Immature natural killer cell (primary cell): ENCODE data around the gene PAOX. TPM values are rescaled to one million over a fixed set of nuclear protein-coding genes. Genes with fewer than 3 reads are reported as not detected.
A peak's percentile ranks its signal among the peaks of the same experiment; 100 is the strongest.
"Not testable (repeated sequence)": the region's sequence is repeated elsewhere in the genome, so short reads cannot be mapped to it uniquely, and the experiment has no call there.

Experiments
- DNase-seq, 3 donors: peaks; one replicate each; pipeline ENCODE4 v3.0.0; 2022; ENCODE audit warnings: mixed read lengths in 1 of 3
- H3K27ac Mint-ChIP-seq, 6 donors: one replicate each; pipeline ENCODE4 v1.8.0; 2020; ENCODE audit warnings: mixed read lengths in 6 of 6, mild to moderate bottlenecking in 5 of 6, inconsistent platforms in 4 of 6, moderate library complexity in 3 of 6
- H3K27me3 Mint-ChIP-seq, 3 donors: one replicate each; pipeline ENCODE4 v1.8.0; 2020 to 2021; ENCODE audit warnings: low read depth in 3 of 3, mild to moderate bottlenecking in 3 of 3, mixed read lengths in 3 of 3, moderate library complexity in 3 of 3, inconsistent platforms in 1 of 3
- H3K36me3 Mint-ChIP-seq, 3 donors: one replicate each; pipeline ENCODE4 v1.8.0; 2020; ENCODE audit warnings: mixed read lengths in 3 of 3, inconsistent platforms in 2 of 3, mild to moderate bottlenecking in 2 of 3
- H3K4me1 Mint-ChIP-seq, 2 donors: one replicate each; pipeline ENCODE4 v1.8.0; 2020; ENCODE audit warnings: inconsistent platforms in 2 of 2, mild to moderate bottlenecking in 2 of 2, mixed read lengths in 2 of 2, moderate library complexity in 1 of 2
- H3K4me3 Mint-ChIP-seq, 5 donors: one replicate each; pipeline ENCODE4 v1.8.0; 2020; ENCODE audit warnings: mild to moderate bottlenecking in 5 of 5, mixed read lengths in 5 of 5, inconsistent platforms in 3 of 5, moderate library complexity in 3 of 5
- H3K9me3 Mint-ChIP-seq, 6 donors: one replicate each; pipeline ENCODE4 v1.8.0; 2020; ENCODE audit warnings: mild to moderate bottlenecking in 6 of 6, mixed read lengths in 6 of 6, inconsistent platforms in 4 of 6, moderate library complexity in 3 of 6
- polyA plus RNA-seq, 3 donors: library from polyadenylated mRNA; unstranded; fragments of 300-500 nt; fragmentation: Illumina TruSeq; gene quantifications; one replicate each; pipeline ENCODE4 v1.2.3, GENCODE V29; 2021

PAOX gene
- polyA plus RNA-seq, 3 donors from 2014 or later = 10.5 to 13.0 (median 11.0) TPM

DNA sequence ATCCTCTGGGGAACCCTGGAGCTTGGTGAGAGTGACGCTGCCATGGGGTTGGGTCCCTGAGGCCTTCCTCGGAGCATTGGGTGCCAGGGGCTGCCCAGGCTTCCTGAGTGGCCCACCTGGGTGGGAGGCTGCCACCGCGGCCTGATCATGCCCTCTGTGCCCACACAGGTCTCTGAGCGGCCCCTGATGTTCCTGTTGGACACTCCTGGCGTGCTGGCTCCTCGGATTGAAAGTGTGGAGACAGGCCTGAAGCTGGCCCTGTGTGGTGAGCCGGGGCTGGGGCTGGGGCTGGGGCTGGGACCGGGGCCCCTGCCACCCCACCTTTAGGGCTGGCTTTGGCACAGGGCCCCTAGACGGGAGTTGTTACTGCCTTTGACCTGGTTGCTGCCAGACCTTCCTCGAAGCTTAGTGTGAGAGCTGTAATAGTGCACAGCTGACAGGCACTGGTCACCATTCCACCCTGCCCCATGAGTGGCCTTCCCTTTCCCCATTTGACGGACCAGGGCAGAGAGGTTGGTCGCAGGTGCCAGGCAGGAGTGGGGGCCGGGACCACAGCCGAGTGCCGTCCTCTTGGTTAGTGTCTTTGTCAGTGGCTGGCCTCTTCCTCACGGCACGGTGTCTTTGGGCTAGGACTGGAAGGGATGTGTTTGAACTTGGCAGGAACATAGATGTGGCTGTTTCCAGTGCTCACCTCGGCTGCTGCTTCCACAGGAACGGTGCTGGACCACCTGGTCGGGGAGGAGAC, 23.1 kb downstream of the PAOX start:
- no peak for DNase-seq
- peaks cover 7 to 48% (median 25%) of the 10 kb centered on the region in 3 donors for H3K36me3 Mint-ChIP-seq
- H3K4me1 Mint-ChIP-seq = peaks cover 37 to 50% of the 10 kb centered on the region in 2 donors
- peaks cover 0 to 3% (median 2%) of the 10 kb centered on the region in 3 donors for H3K27me3 Mint-ChIP-seq
- peak overlapping the region in 2 of 5 donors; percentile 54 to 58 for H3K4me3 Mint-ChIP-seq
- no peaks in the 10 kb centered on the region for H3K9me3 Mint-ChIP-seq
- H3K27ac Mint-ChIP-seq = peak overlapping the region in 4 of 6 donors; percentile 66 to 90 (median 82)

GRCh38 chr10:133403359-133403758, 24.3 kb downstream of the PAOX start:
- Mint-ChIP-seq H3K4me3 (peak overlapping the region in 1 of 5 donors; percentile 7), H3K4me1 (peaks cover 45 to 47% of the 10 kb centered on the region in 2 donors), H3K36me3 (peaks cover 15 to 50% (median 29%) of the 10 kb centered on the region in 3 donors), H3K9me3 (no peaks in the 10 kb centered on the region), H3K27me3 (peaks cover 0 to 3% (median 2%) of the 10 kb centered on the region in 3 donors), H3K27ac (peak overlapping the region in 2 of 6 donors; percentile 50 to 53)
- DNase-seq = no peak

- H3K4me1 Mint-ChIP-seq = peaks cover 49 to 50% of the 10 kb centered on the region in 2 donors
- H3K4me3 Mint-ChIP-seq = peak overlapping the region in 1 of 5 donors; percentile 7
- H3K36me3 Mint-ChIP-seq = peaks cover 18 to 55% (median 29%) of the 10 kb centered on the region in 3 donors
- H3K27me3 Mint-ChIP-seq = peaks cover 0 to 3% (median 2%) of the 10 kb centered on the region in 3 donors
- DNase-seq = no peak
- H3K9me3 Mint-ChIP-seq = no peaks in the 10 kb centered on the region
- H3K27ac Mint-ChIP-seq = peak overlapping the region in 2 of 6 donors; percentile 50 to 53
These were observed 24.7 kb downstream of the PAOX start for GRCh38 chr10:133403784-133404183.

DNA sequence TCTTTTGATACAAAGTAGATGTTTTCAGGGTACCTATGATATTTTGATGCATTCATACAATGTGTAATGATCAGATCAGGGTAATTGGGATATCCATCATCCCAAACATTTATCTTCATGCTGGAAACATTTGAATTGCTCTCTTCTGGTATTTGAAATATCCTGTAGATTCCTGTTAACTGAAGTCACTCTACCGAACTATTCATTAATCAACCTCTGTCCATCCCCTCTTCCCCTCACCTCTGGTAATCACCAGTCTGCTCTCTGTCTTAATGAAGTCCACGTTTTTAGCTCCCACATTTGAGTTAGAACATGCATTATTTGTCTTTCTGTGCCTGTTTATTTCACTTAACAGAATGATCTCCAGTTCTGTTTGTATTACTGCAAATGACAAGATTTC, 26.2 kb downstream of the PAOX start:
- H3K27ac Mint-ChIP-seq = peak overlapping the region in 2 of 6 donors; percentile 1 to 3
- H3K36me3 Mint-ChIP-seq = peaks cover 30 to 68% (median 39%) of the 10 kb centered on the region in 3 donors
- H3K27me3 Mint-ChIP-seq = peaks cover 0 to 3% (median 2%) of the 10 kb centered on the region in 3 donors
- DNase-seq = no peak
- no peaks in the 10 kb centered on the region for H3K9me3 Mint-ChIP-seq
- H3K4me3 Mint-ChIP-seq = no peak overlapping the region
- peaks cover 44 to 58% of the 10 kb centered on the region in 2 donors for H3K4me1 Mint-ChIP-seq

DNA sequence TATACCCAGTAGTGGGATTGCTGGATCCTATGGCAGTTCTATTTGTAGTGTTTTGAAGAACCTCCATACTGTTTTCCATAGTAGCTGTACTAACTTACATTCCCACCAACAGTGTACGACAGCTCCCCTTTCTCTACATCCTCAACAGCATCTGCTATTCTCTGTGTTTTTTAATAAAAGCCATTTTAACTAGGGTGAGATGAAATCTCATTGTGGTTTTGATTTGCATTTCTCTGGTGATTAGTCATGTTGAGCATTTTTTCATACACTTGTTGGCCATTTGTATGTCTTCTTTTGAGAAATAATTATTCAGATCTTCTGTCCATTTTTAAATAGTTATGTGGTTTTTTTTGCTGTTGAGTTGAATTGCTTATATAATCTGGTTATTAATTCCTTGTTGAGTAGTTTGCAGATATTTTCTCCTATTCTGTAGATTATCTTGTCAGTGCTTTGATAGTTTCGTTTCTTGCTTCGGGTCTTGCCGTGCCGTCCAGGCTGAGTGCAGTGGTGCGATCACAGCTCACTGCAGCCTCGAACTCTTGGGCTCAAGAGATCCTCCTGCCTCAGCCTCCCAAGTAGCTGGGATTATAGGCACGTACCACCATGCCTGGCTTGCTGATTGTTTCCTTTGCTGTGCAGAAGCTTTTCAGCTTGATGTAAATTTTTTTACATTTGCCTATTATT, 26.9 kb downstream of the PAOX start:
- H3K27me3 Mint-ChIP-seq = peaks cover 0 to 3% (median 2%) of the 10 kb centered on the region in 3 donors
- peaks cover 37 to 70% (median 42%) of the 10 kb centered on the region in 3 donors for H3K36me3 Mint-ChIP-seq
- DNase-seq = no peak
- H3K9me3 Mint-ChIP-seq = peaks cover 0 to 6% (median 2%) of the 10 kb centered on the region in 6 donors
- peaks cover 37 to 53% of the 10 kb centered on the region in 2 donors for H3K4me1 Mint-ChIP-seq
- H3K4me3 Mint-ChIP-seq = no peak overlapping the region
- peak overlapping the region in 3 of 6 donors; percentile 30 to 43 (median 31) for H3K27ac Mint-ChIP-seq

DNA sequence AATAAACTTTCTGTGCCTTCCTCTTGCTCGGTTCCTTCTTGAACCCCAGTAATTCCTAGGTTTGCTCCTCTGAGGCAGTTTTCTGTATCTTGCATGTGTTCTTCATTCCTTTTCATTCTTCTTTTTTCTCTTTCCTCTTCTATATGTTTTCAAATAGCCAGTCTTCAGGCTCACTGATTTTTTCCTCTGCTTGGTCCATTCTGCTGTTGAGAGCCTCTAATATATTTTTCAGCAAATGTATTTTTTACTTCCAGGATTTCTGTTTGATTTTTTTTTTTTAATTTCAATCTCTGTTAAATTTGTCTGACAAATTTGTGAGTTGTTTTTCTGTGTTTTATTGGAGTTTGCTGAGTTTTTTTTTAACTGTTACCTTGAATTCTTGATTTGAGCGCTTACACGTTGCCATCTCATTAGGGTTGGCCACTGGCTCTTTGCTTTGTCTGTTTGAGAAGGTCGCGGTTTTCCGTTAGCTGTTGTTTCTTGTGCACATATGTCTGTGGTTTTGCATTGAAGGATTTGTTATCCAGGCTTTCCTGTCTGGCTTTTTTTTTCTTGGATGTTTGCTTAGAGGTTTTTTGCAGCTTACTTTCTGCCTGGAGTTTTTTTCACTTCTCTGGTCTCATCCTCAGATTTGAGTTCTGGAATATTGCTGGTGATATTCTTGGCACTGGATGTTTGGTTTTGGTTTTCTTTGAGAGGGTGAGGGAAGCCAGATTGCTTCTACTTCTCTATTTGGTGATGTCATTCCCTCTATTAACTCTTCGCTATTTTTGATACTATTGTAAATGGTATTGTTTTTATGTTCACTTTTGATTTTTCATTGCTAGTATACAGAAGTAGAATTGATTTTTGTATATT, 32.7 kb downstream of the PAOX start:
- peak overlapping the region in 2 of 6 donors; percentile 16 to 81 for H3K27ac Mint-ChIP-seq
- no peak for DNase-seq
- H3K9me3 Mint-ChIP-seq = peaks cover 5 to 26% (median 18%) of the 10 kb centered on the region in 6 donors
- H3K36me3 Mint-ChIP-seq = peaks cover 53 to 77% (median 68%) of the 10 kb centered on the region in 3 donors
- no peak overlapping the region for H3K4me3 Mint-ChIP-seq
- peaks cover 13 to 51% of the 10 kb centered on the region in 2 donors for H3K4me1 Mint-ChIP-seq
- H3K27me3 Mint-ChIP-seq = peaks cover 0 to 1% (median 0%) of the 10 kb centered on the region in 3 donors

- H3K27me3 Mint-ChIP-seq = peaks cover 0 to 1% (median 0%) of the 10 kb centered on the region in 3 donors
- DNase-seq = no peak
- H3K4me1 Mint-ChIP-seq = peaks cover 13 to 51% of the 10 kb centered on the region in 2 donors
- H3K27ac Mint-ChIP-seq = no peak overlapping the region
- peaks cover 53 to 73% (median 68%) of the 10 kb centered on the region in 3 donors for H3K36me3 Mint-ChIP-seq
- peaks cover 5 to 26% (median 18%) of the 10 kb centered on the region in 6 donors for H3K9me3 Mint-ChIP-seq
- no peak overlapping the region for H3K4me3 Mint-ChIP-seq
These were observed 33.3 kb downstream of the PAOX start for GRCh38 chr10:133412381-133412711.

DNA sequence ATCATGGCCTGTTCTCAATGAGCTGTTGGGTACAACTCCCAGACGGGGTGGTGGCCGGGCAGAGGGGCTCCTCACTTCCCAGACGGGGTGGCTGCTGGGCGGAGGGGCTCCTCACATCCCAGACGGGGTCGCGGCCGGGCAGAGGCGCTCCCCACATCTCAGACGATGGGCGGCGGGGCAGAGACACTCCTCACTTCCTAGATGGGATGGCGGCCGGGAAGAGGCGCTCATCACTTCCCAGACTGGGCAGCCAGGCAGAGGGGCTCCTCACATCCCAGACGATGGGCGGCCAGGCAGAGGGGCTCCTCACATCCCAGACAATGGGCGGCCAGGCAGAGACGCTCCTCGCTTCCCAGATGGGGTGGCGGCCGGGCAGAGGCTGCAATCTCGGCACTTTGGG, 35.3 kb downstream of the PAOX start:
- DNase-seq, H3K4me3 Mint-ChIP-seq, H3K27me3 Mint-ChIP-seq, H3K27ac Mint-ChIP-seq: not testable (repeated sequence)
- Mint-ChIP-seq H3K9me3 (peaks cover 5 to 26% (median 18%) of the 10 kb centered on the region in 6 donors), H3K4me1 (peaks cover 6 to 33% of the 10 kb centered on the region in 2 donors), H3K36me3 (peaks cover 46 to 59% (median 51%) of the 10 kb centered on the region in 3 donors)

- peaks cover 0 to 1% (median 0%) of the 10 kb centered on the region in 3 donors for H3K27me3 Mint-ChIP-seq
- H3K9me3 Mint-ChIP-seq = peaks cover 5 to 26% (median 16%) of the 10 kb centered on the region in 6 donors
- peaks cover 6 to 28% of the 10 kb centered on the region in 2 donors for H3K4me1 Mint-ChIP-seq
- peak overlapping the region in 1 of 6 donors; percentile 67 for H3K27ac Mint-ChIP-seq
- H3K36me3 Mint-ChIP-seq = peaks cover 34 to 47% (median 40%) of the 10 kb centered on the region in 3 donors
- H3K4me3 Mint-ChIP-seq = no peak overlapping the region
- no peak for DNase-seq
These were observed 36.7 kb downstream of the PAOX start for GRCh38 chr10:133415752-133416151.

DNA sequence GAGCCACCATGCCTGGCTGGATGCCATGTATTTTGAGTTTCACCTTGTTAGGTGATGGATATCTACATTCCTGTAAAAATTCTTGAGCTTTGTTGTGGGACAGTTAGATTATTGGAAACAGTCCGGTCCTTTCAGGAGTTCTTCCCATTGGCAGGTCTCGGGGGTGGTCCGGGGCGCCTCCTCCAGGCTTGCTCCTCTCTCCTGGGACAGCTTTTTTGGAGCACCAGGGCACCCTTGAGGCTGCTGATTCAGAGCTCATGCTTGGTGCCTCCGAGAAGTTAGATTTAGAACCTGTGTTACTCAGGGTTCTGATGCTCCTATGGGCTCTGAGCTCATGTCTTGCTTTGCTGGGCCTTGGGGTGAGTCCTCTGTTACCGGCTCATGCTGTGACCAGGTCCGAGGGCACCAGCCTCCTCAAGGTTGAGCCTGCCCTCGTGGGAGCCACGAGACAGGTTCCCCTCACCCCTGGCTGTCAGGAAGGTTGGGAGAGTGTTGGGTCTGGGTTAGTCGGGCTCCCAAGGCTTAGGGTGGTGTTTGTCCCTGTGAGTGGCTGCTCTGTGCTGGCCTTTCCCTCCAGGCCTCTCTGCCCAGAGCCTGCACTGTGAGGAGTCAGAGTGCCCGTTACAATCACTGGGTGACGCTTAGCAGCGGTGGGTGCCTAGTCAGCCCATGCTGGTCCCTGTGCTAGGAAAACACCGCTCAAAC, 39.4 kb downstream of the PAOX start:
- H3K4me1 Mint-ChIP-seq = peaks cover 3 to 11% of the 10 kb centered on the region in 2 donors
- H3K27me3 Mint-ChIP-seq = peaks cover 0 to 1% (median 0%) of the 10 kb centered on the region in 3 donors
- DNase-seq = no peak
- H3K27ac Mint-ChIP-seq = no peak overlapping the region
- H3K36me3 Mint-ChIP-seq = peaks cover 10 to 22% (median 15%) of the 10 kb centered on the region in 3 donors
- no peak overlapping the region for H3K4me3 Mint-ChIP-seq
- peaks cover 0 to 3% (median under 1%) of the 10 kb centered on the region in 6 donors for H3K9me3 Mint-ChIP-seq

DNA sequence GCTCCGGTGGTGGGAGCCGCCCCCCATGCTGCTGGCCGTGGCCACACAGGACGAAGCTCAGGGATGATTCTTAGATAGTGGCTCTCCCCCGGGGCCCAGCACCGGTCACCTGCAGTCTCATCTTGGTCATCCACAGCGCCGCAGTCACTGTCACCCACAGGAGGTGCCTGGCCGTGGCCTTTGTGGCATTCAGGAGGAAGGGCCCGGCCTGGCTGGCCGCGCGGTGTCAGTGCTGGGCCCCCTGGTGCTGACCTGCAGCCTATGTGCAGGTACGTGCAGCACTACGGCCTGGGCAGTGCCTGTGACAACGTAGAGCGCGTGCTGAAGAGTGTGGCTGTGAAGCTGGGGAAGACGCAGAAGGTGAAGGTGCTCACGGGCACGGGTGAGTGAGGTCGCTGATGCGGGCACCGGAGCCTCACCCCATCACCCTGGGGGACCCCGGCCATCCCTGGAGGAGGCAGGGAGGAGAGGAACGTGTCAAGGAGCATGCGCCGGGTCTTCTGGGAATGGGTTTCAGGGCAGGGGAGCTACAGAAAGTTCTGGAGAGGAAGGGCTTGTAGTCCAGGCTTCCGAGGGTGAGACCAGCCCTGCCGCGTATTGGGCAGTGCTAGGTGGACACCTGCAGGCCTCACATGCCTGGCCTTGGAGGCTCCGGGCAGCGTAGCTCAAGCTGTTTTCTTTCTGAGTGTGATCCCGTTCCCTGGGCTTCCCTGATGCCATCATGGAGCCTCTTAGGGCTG, 40.3 kb downstream of the PAOX start:
- H3K27me3 Mint-ChIP-seq = peaks cover 0 to 1% (median 0%) of the 10 kb centered on the region in 3 donors
- DNase-seq = no peak
- peaks cover 5 to 11% of the 10 kb centered on the region in 2 donors for H3K4me1 Mint-ChIP-seq
- H3K4me3 Mint-ChIP-seq = no peak overlapping the region
- H3K27ac Mint-ChIP-seq = no peak overlapping the region
- peaks cover 7 to 18% (median 12%) of the 10 kb centered on the region in 3 donors for H3K36me3 Mint-ChIP-seq
- H3K9me3 Mint-ChIP-seq = peaks cover 0 to 2% (median 0%) of the 10 kb centered on the region in 6 donors

DNA sequence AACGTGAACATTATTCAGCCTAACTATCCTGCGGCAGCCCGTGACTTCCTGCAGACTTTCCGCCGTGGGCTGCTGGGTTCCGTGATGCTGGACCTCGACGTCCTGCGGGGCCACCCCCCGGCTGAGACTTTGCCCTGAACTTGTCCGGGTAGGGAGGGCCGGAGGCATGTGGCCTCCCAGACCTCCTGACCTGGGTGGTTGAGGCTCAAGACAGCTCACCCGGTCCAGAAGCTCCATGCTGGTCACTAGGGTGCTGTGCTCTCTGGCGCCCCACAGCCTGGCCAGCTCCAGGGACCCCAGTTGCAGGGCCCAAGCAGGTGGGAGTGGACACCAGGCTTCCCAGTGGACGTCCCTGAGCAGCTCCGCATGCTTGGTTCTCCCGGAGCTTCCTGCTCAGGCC, 41.0 kb downstream of the PAOX start:
- Mint-ChIP-seq H3K4me1 (peaks cover 5 to 11% of the 10 kb centered on the region in 2 donors), H3K4me3 (no peak overlapping the region), H3K27me3 (no peaks in the 10 kb centered on the region), H3K36me3 (peaks cover 7 to 16% (median 12%) of the 10 kb centered on the region in 3 donors), H3K27ac (no peak overlapping the region), H3K9me3 (peaks cover 0 to 2% (median 0%) of the 10 kb centered on the region in 6 donors)
- no peak for DNase-seq
